Kidney (tissue), 14 donors: ENCODE results near the gene TMEM51. TPM values are rescaled to one million over a fixed set of nuclear protein-coding genes. Genes with fewer than 3 reads are reported as not detected.

Experiments used
- DNase-seq, 5 donors: peaks; one replicate each; pipeline ENCODE4 v3.0.0-alpha.2; 2013 to 2020
- FAIRE-seq: peaks from 2 replicates; lab custom pipeline; 2012; peaks lifted over from hg19 to GRCh38; lab: Jason Lieb, UNC
- H3K27ac ChIP-seq, 2 donors: one replicate each; pipeline ENCODE4 v1.7.0; 2013; ENCODE audit warnings: low read depth in 2 of 2, low read length in 2 of 2, inconsistent platforms in 1 of 2
- H3K27me3 ChIP-seq: one replicate; pipeline ENCODE4 v1.7.1; 2013; ENCODE audit warnings: low read length, inconsistent platforms; ENCODE audit not compliant: control insufficient read depth, insufficient read depth
- H3K36me3 ChIP-seq, 3 donors: one replicate each; pipeline versions ENCODE4 v1.7.0 to v1.7.1; 2013; ENCODE audit warnings: low read length in 3 of 3, control low read depth in 1 of 3, inconsistent platforms in 1 of 3; ENCODE audit not compliant: insufficient read depth in 3 of 3, control insufficient read depth in 2 of 3
- H3K4me1 ChIP-seq, 3 donors: one replicate each; pipeline versions ENCODE4 v1.7.0 to v1.7.1; 2013; ENCODE audit warnings: low read length in 3 of 3, inconsistent platforms in 1 of 3, low read depth in 1 of 3; ENCODE audit not compliant: control insufficient read depth in 2 of 3, insufficient read depth in 2 of 3
- H3K4me3 ChIP-seq, 3 donors: one replicate each; pipeline versions ENCODE4 v1.7.0 to v1.8.1; 2013; ENCODE audit warnings: low read length in 3 of 3, control low read depth in 1 of 3, inconsistent platforms in 1 of 3
- H3K9ac ChIP-seq, 3 donors: one replicate each; pipeline versions ENCODE4 v1.7.0 to v1.7.1; 2013; ENCODE audit warnings: low read length in 3 of 3, control low read depth in 1 of 3, inconsistent platforms in 1 of 3
- H3K9me3 ChIP-seq, 3 donors: one replicate each; pipeline versions ENCODE4 v1.7.0 to v1.7.1; 2013; ENCODE audit warnings: low read length in 3 of 3, control low read depth in 1 of 3, inconsistent platforms in 1 of 3; ENCODE audit not compliant: control insufficient read depth in 2 of 3, insufficient read depth in 1 of 3
- CTCF ChIP-seq: IDR thresholded peaks from 3 replicates; pipeline ENCODE4 v1.5.1; 2012; ENCODE audit warnings: mild to moderate bottlenecking, moderate library complexity, borderline replicate concordance; ENCODE audit not compliant: insufficient read depth; ENCODE audit errors: extremely low read depth
- intact Hi-C: fragments of 100-400 bp; cut with DNase I; formaldehyde crosslinking; loops from one replicate; pipeline ENCODE4 v1.11.1; 2022
- polyA plus RNA-seq: library from polyadenylated mRNA; stranded (reverse); fragments of 350-450 nt; fragmentation: Illumina TruSeq; extraction: RNeasy Lipid Tissue Mini Kit (QIAGEN cat#74804); gene quantifications from one replicate; pipeline ENCODE4 v1.2.3, GENCODE V29; 2014; ENCODE audit warnings: low read depth, low replicate concordance; ENCODE audit not compliant: insufficient read depth
- total RNA-seq: library from RNA; stranded (reverse); fragmentation: NEBNext Ultra II Directional; extraction: Animal tissue kit (Norgen Biotek cat#: 25700); gene quantifications from one replicate; pipeline ENCODE4 v1.2.1, GENCODE V29; 2021
- donor health status: control.
- donor health status: control.
- donor health status: control.
- donor health status: control.
- donor health status: control.
- donor health status: DM: yes; HTN: yes; CAD: no.
- donor health status: Normal renal cell carcinoma (clear cell type).

The TMEM51 gene
- total and polyA plus RNA-seq, 2 donors from 2014 or later, result 38.1 to 48.4 TPM

- Histone ChIP-seq H3K27ac (no peak overlapping the region), H3K4me3 (no peak overlapping the region), H3K4me1 (no peaks in the 10 kb centered on the region), H3K9ac (no peak overlapping the region), H3K27me3 (no peaks in the 10 kb centered on the region), H3K9me3 (no peaks in the 10 kb centered on the region), H3K36me3 (no peaks in the 10 kb centered on the region)
- intact Hi-C loops, result no loop called here
- FAIRE-seq (no peak), DNase-seq (no peak)
- no peak for TF ChIP-seq CTCF
Measured at GRCh38 chr1:15115542-15116330, 37.8 kb upstream of the TMEM51 start.

GRCh38 chr1:15116966-15117365 lies 36.6 kb upstream of the TMEM51 start:
- no peak overlapping the region for H3K9ac ChIP-seq
- FAIRE-seq (no peak), DNase-seq (peak in 2 of 5 donors; percentile 27 to 34)
- no peaks in the 10 kb centered on the region for H3K4me1 ChIP-seq
- no peaks in the 10 kb centered on the region for H3K36me3 ChIP-seq
- intact Hi-C loops, result no loop called here
- no peak for TF ChIP-seq CTCF
- no peaks in the 10 kb centered on the region for H3K9me3 ChIP-seq
- H3K27me3 ChIP-seq, result no peaks in the 10 kb centered on the region
- peak overlapping the region; percentile 5 to 45 for H3K27ac ChIP-seq
- H3K4me3 ChIP-seq, result no peak overlapping the region

- Histone ChIP-seq H3K9me3 (no peaks in the 10 kb centered on the region), H3K36me3 (no peaks in the 10 kb centered on the region), H3K27ac (no peak overlapping the region), H3K9ac (peak overlapping the region in 1 of 3 donors; percentile 19), H3K27me3 (no peaks in the 10 kb centered on the region), H3K4me3 (no peak overlapping the region), H3K4me1 (no peaks in the 10 kb centered on the region)
- intact Hi-C loops, result no loop called here
- DNase-seq, result no peak
- FAIRE-seq, result no peak
- no peak for TF ChIP-seq CTCF
Measured at GRCh38 chr1:15117671-15118325, 35.7 kb upstream of the TMEM51 start.
